Activated effector memory CD4-positive, alpha-beta T cell treated with anti-CD3 and anti-CD28 coated beads, Interleukin-2, amount 50 U/mL, for 16 hours (primary cell): Measurements from ENCODE around the gene GTF2H4.
A peak's percentile ranks its signal among the peaks of the same experiment; 100 is the strongest.
"Not testable (repeated sequence)": the region's sequence is repeated elsewhere in the genome, so short reads cannot be mapped to it uniquely, and the experiment has no call there.

Experiments used
- DNase-seq: peaks from one replicate; pipeline ENCODE4 v3.0.0-alpha.2; 2020

The GTF2H4 gene

DNA sequence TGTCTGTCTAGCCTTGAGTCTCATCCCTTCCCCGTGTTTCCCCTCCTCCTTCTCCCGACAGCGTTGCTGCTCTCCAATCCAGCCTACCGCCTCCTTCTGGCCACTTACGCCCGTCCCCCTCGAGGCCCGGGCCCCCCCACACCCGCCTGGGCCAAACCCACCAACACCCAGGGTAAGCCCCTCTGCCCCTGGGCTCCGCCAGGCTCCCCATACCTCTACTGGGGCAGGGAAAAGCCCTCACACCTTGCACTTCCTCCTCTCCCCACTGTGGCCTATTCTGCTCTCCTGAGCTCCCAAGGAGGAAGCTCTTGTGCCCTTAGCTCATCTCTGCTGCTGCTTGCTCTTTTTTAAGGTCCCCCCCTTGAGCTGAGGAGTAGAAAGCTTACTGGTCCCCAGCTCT lies 12.7 kb upstream of the GTF2H4 start:
- DNase-seq, result no peak

DNA sequence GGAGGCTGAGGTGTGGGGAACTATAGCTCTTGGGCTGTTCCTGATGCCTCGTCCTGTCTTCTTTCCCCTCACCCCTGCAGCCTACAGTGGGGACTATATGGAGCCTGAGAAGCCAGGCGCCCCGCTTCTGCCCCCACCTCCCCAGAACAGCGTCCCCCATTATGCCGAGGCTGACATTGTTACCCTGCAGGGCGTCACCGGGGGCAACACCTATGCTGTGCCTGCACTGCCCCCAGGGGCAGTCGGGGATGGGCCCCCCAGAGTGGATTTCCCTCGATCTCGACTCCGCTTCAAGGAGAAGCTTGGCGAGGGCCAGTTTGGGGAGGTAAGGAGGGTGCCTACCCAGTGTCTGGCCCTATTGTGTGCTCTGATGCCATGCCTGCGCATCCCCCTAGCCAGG lies 11.5 kb upstream of the GTF2H4 start:
- DNase-seq, result no peak

DNA sequence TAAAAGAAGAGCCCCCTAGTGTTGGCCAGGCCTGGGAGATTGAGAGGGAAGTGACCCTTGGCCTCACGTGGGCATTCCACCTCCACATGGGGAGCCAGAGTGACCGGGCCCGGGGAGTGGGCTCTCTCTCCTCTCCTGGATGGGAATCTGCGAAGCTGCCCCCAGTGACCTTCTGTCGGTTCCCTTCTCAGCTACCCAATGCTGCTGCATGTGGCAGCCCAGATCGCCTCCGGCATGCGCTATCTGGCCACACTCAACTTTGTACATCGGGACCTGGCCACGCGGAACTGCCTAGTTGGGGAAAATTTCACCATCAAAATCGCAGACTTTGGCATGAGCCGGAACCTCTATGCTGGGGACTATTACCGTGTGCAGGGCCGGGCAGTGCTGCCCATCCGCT lies 10.1 kb upstream of the GTF2H4 start:
- no peak for DNase-seq

DNA sequence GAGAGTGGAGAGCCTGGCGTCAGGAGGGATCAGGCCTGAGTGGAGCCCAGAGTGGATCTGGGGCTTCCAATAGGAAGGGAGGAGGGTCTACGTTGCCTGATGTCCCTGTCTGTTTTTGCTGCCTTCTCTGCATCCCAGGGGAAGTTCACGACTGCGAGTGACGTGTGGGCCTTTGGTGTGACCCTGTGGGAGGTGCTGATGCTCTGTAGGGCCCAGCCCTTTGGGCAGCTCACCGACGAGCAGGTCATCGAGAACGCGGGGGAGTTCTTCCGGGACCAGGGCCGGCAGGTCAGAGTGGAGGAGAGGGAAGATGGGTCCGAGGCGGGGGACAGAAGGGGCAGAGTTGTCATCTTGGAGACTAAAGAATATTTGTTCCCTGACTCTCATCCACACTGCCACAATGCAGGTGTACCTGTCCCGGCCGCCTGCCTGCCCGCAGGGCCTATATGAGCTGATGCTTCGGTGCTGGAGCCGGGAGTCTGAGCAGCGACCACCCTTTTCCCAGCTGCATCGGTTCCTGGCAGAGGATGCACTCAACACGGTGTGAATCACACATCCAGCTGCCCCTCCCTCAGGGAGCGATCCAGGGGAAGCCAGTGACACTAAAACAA lies 9.2 kb upstream of the GTF2H4 start:
- DNase-seq, result no peak

DNA sequence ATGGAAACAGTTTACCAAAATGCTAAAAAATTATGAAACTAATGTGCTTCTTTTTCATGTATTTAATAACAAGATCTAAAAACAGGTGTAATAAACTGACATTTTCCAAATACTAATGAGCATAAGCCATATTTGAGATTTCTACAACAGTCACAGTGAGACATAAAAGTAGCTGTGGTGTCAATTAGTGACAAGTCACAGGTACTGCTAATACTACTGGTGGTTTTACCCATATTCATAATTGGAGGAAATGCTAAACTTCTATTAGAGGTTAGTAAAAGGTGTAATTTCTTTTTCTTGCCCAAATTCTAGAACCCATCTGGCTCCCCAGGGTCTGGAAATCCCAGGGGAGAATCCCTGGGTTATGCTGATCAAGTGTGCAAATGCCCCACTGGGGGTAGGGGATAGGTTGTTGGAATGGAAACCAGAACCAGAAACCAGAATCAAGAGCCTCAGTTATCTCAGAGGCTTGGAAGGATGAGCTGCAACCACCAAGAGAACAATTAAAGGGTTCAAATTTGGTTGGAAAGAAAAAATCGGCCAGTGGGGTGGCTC lies 7.1 kb upstream of the GTF2H4 start:
- no peak for DNase-seq

DNA sequence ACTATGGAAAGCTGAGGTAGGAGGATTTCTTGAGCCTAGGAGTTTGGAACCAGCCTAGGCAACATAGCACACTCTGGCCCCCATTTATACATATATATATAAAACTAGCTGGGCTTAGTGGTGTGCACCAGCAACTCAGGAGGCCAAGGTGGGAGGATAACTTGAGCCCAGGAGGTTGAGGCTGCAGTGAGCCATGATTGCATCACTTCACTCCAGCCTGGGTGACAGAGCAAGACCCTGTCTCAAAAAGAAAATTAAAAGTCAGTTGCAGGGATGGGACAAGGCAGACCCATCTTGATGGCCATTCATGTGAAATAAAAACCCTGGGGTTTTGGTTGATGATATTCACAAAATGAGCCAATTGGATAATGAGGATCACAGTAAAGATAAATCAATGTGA lies 6.6 kb upstream of the GTF2H4 start:
- DNase-seq, result no peak

DNA sequence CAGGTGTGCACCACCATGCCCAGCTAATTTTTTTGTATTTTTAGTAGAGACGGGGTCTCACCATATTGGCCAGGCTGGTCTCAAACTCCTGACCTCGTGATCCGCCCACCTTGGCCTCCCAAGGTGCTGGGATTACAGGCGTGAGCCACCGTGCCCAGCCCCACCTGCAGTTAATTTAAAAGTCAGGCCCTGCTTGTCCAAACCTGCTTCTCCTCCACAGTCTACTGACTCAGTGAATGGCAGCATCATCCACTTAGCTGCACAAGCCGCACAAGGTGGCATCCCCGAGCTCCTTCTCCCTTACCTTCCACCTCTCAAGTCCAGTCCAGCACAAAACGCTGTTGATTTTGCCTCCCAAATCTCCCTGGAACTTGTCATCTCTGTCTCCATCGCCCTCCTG lies 5.8 kb upstream of the GTF2H4 start:
- DNase-seq, result not testable (repeated sequence)

DNA sequence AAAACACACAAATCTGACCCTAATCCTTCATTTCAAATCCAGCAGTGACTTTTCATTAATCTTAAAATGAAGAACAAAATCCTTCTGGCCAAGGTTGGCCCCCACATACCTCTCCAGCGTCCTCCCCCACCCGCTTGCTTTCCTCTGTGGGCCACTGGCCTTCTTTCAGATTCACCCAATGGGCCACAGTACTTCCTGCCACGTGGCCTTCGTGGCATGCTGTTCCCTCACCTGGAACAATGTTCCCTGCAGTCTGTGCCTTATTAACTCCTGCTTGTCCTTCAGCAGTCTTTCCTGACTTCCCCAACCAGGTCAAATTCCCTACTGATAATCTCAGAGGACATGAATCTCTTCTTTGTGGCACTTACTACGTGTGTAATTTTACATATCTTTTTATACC lies 5.3 kb upstream of the GTF2H4 start:
- no peak for DNase-seq

DNA sequence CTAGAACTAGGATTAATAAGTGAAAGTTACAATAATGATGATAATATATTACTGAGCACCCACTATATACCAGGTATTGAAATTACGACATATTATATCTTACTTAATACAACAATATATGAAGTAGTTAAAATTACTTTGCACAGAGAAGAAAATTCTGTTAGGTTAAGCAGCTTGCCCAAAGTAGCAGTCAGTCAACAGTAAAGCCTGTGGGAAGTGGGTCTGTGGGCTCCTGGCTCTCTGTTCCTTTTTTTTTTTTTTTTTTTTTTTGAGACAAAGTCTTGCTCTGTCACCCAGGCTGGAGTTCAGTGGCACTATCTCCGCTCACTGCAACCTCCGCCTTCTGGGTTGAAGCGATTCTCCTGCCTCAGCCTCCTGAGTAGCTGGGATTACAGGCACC lies 4.8 kb upstream of the GTF2H4 start:
- no peak for DNase-seq

DNA sequence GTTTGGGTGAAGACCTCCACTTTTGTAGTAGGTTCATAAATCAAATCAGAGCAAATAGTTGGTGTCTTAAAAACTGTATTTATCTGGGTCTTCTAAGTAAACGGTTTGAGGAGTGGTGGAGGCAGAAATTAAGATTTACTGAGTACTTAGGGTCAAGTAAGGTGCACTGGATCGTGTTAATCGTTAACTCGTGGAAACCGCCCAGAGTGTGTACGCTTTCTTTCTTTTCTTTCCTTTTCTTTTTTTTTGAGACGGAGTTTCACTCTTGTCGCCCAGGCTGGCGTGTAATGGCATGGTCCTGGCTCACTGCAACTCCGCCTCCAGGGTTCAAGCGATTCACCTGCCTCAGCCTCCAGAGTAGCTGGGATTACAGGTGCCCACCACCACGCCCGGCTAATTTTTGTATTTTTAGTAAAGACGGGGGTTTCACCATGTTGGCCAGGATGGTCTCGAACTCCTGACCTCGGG lies 683 bp upstream of the GTF2H4 start:
- DNase-seq, result not testable (repeated sequence)

DNA sequence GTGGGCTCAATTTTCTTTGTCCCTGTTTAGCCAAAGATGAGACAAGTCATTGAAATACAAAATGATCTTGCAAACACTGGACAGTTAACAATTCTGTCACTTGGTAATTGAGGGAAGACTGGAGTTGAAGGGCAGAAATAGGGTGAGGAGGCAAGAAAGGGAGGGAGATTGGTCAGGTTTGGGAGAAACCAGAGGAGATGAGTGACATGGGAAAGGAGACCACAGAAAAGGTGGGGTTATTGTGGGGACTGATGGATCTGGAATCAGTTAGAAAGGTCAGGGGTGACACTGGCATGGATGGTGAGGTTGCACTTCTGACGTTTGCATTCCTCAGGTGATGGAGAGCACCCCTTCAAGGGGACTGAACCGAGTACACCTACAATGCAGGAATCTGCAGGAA lies 693 bp downstream of the GTF2H4 start:
- no peak for DNase-seq

DNA sequence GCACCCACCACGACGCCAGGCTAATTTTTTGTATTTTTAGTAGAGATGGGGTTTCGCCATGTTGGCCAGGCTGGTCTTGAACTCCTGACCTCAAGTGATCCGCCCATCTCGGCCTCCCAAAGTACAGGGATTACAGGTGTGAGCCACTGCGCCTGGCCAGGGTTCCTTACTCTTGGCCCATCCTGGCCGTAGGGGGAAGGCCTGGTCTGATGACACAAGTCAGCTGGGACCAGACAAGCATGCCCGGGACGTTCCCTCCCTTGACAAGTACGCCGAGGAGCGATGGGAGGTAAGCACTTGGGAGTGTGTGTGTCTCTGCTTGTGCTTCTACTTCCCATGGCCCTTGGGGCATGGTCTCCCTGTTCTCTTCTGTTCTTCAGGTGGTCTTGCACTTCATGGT lies 2.5 kb downstream of the GTF2H4 start:
- DNase-seq, result not testable (repeated sequence)

DNA sequence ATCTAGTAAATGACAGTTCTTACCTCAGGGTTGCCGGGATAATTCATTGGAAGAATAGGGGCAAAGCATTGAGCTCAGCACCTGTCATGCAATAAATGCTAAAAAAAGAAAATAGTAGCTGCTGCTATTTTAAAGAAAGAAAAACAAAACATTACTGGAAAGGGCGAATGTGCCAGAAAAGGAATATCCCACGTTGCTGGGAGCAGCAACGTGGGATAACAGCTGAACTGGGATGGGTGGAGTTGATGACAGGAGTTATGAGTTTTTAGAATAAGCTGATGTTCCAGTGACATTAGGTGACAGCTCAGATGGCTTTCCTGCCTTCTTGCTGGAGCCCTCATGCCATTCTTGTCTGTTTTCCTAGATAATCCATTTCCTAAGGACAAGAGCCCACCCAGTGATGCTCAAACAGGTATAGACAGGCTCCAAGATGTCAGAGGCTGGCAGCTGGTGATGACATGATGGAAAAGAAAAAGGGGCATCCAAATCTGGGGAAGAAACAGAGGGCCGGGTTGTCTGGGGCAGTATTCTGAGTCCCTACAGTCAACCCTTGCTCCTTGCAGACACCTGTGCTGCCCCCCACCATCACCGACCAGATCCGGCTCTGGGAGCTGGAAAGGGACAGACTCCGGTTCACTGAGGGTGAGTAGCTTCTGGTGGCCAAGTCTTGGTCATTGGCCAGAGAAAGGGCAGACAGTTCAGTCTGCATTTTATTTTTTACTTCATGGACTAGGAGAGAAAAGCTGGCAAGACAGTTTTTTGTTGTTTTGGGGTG lies 4.9 kb downstream of the GTF2H4 start:
- DNase-seq, result no peak

DNA sequence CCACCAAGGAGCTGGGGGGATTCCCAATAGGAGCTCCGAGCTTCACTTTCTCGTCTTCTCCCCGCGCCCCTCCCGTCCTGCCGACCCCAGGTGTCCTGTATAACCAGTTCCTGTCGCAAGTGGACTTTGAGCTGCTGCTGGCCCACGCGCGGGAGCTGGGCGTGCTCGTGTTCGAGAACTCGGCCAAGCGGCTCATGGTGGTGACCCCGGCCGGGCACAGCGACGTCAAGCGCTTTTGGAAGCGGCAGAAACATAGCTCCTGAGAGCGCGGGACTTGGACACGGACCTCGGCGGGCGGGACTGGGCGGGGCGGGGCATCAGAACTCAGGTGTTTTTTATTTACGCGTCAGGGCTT lies 5.7 kb downstream of the GTF2H4 start:
- DNase-seq, result no peak

DNA sequence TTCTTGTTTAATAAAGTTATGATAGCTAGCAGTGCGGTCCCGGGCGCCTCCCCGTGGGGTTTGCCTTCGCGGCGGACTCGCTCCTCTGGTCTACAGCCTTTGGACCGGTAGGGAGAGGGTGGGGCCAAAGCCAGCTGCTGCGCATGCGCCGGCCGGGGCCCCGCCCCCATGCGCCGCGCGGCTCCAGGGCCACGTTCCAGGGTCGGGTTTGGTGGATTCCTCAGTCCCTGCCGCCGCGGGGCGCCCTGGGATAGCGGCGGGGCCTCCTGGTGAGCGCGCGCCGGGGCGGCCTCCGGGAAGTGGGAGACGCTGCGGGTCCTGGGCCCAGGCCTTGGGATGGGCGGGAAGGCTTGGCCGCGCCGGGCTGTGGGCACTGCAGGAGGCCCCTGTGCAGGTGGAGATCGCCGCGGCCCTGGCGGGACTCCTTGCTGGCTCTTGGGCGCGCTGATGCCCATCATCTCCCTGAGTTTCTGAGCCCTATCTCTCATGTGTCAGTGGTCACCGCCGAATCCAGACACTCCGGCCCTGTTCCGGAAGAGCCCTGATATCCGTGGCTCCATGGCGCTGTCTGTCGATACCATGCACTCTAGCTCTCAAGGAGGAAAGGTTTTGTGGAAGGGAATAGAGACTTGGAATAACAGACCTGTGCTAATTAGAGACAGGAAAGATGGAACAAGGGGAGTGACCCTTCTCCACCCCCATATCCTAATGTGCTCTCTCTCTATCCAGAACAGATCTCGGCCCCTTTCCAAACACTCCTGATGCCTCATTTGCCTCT lies 6.3 kb downstream of the GTF2H4 start, which contains the start of gene VARS2:
VARS2 (plus strand) TSS at position 163 of the 778 bp plus-strand sequence; CDS start at position 762, 599 bp downstream.
- DNase-seq, result peak; percentile 95

DNA sequence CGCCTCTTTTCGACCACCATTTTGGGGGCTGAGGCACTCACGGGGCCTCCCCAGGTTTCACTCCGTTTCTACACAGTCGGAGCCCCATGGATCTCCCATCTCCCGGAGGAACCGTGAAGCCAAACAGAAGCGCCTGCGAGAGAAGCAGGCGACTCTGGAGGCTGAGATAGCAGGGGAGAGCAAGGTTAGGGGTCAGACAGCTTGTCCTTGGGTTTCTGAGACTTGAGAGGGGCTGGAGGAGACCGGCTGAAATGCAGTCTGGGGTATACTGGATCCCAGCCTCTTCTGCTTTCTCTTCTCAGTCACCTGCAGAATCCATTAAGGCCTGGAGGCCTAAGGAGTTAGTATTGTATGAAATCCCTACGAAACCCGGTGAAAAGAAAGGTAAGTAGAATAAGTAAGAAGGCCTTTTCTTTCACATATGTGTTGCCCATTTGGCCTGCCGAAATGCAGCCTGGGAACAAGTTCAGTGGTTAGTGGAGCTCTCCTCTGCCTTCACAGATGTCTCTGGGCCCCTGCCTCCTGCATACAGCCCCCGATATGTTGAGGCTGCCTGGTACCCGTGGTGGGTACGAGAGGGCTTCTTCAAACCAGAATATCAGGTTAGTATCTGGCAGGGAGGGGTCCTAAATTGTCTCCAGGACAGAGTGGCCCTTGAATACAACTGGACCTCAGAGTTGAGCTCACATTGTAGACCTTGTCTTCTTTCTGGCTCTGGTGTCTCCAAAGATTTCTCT lies 7.0 kb downstream of the GTF2H4 start:
- no peak for DNase-seq

DNA sequence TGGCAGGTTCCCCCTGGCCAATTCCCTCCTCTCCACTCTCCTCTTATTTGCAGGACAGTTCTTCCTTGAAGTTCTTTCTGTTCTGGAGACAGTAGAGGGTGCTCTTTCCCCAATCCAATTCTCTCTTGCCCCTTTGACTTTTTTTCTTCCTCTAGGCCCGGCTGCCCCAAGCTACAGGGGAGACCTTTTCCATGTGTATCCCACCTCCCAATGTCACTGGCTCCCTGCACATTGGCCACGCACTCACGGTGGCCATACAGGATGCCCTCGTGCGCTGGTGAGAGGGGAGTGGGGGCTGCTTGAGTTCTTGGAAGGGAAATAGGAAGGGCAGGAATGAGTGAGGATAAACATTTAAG lies 7.6 kb downstream of the GTF2H4 start:
- no peak for DNase-seq

DNA sequence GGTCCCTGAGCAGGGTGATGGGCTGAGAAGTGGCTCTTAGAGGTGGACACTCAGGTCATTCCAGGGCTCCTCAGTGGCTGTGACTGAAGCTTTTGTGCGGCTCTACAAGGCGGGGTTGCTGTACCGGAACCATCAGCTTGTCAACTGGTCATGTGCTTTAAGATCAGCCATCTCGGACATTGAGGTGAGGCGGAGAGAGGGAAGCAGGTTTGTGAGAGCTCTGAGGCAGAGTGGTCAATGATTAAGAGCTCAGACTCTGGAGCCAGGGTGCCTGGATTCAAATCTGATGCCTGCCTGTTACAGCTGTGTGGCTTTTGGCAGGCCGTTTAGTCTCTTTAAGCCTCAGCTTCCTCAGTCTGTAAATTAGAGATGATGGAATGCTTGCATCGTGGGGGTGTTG lies 9.0 kb downstream of the GTF2H4 start:
- no peak for DNase-seq

DNA sequence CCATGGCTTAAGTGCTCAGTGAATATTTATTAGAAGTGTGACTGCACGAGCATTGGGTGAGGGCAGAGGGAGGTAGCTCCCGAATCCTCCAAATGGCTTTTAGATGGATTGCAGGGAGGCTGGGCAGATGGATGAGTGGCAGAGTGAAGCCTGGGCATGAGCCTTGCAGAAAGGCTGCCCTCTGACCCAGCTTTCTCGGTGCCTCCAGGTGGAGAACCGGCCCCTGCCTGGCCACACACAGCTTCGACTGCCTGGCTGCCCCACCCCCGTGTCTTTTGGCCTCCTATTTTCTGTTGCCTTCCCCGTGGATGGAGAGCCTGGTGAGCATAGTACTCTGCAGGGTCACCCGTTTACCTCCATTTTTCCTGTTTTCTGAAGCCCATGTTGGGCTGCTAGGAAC lies 9.5 kb downstream of the GTF2H4 start:
- no peak for DNase-seq

DNA sequence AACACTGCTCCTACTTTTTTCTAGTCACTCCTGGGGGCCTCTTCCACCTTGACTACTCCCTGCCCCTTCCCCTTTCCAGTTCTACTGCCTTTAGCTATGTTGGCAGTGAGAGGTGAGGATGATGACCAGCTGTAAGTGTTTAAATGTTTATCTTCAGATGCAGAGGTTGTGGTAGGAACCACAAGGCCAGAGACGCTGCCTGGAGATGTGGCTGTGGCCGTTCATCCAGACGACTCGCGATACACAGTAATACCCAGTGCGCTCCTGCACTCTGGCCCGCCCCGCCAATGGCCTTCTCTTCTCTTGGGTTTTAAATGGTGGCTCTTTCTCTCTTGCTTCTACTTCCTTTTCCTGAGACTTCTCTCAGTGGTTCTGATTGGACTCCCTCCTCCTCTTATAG lies 10.7 kb downstream of the GTF2H4 start:
- no peak for DNase-seq

DNA sequence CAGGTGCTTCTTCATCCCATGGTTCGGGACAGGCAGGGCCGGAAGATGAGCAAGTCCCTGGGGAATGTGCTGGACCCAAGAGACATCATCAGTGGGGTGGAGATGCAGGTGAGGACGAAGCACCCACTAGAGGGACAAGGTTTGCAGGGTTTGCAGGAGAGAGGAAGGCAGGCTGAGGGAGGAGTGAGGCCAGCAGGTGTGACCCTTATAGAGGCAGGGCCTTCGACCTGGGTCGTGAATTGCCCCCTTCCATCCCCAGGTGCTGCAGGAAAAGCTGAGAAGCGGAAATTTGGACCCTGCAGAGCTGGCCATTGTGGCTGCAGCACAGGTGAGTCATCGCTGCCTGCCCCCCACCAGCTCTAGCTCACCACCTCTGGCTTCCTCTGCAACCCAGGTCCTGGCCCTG lies 14.4 kb downstream of the GTF2H4 start:
- no peak for DNase-seq

DNA sequence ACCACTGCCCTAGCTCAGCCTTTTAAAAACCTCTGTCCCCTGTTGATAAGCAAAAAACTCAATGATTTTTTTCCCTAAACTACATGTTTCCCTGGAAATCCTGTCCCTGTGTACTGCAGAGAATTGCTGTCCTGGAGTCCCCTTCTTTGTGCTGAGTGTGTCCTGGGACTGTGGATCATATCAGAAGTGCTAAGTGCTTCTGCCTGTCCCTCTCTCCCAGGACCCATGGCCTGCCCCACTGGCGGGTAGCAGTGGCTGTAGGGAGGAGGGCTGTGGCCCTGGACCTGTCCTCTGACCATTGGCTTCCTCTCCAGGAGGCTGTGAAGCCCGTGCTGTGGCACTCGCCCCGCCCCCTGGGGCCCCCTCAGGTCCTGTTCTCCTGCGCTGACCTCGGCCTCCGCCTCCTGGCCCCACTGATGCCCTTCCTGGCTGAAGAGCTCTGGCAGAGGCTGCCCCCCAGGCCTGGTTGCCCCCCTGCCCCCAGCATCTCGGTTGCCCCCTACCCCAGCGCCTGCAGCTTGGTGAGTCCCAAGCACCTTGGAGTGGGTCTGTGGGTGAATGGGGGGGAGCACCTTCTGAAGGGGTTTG lies 16.1 kb downstream of the GTF2H4 start:
- not testable (repeated sequence) for DNase-seq

DNA sequence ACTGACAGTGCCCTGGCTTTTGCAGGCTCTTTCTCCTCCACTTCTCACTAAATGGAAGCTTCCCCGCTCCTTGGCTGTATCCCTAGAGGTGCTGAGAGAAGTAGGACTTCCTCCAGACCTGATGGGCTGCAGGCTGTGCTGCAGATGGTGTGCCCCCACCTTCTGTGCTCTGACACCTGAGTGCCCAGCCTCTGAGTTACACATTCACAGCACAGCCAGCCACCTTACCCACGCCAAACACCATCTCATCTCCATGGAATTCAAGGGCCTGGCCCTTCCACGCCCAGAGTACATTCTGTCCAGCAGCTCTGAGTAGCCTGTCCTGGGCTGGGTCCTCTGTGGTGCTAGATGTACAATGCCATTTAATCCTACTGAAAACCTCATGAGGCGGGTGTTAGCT lies 18.6 kb downstream of the GTF2H4 start:
- DNase-seq, result no peak
